G401.6 (cell line): ENCODE data around the gene SHC3.
A peak's percentile ranks its signal among the peaks of the same experiment; 100 is the strongest.
"Not testable (repeated sequence)": the region's sequence is repeated elsewhere in the genome, so short reads cannot be mapped to it uniquely, and the experiment has no call there.

Experiments
- FAIRE-seq: peaks from 2 replicates; lab custom pipeline; 2012; peaks lifted over from hg19 to GRCh38; lab: Jason Lieb, UNC

SHC3 gene

GRCh38 chr9:89177944-89178829, at the start of gene SHC3:
TSS of gene SHC3 (minus strand) at chr9:89178818. CDS start at chr9:89178460, 358 bp downstream.
- FAIRE-seq = no peak

- no peak for FAIRE-seq
Observed at GRCh38 chr9:89225991-89226471, 47.4 kb upstream of the SHC3 start.

GRCh38 chr9:89225587-89225986, 47.0 kb upstream of the SHC3 start:
- no peak for FAIRE-seq

GRCh38 chr9:89225036-89225435, 46.4 kb upstream of the SHC3 start:
- no peak for FAIRE-seq

- FAIRE-seq = no peak
Observed at GRCh38 chr9:89224633-89225032, 46.0 kb upstream of the SHC3 start.

GRCh38 chr9:89223396-89223977, 44.9 kb upstream of the SHC3 start:
- FAIRE-seq = no peak

GRCh38 chr9:89219637-89220036, 41.0 kb upstream of the SHC3 start:
- no peak for FAIRE-seq

GRCh38 chr9:89218040-89218928, 39.7 kb upstream of the SHC3 start:
- no peak for FAIRE-seq

- no peak for FAIRE-seq
Observed at GRCh38 chr9:89215342-89215741, 36.7 kb upstream of the SHC3 start.

GRCh38 chr9:89213396-89213880, 34.8 kb upstream of the SHC3 start:
- FAIRE-seq = no peak

- FAIRE-seq = no peak
Observed at GRCh38 chr9:89212171-89212570, 33.6 kb upstream of the SHC3 start.

GRCh38 chr9:89209311-89209710, 30.7 kb upstream of the SHC3 start:
- not testable (repeated sequence) for FAIRE-seq

- FAIRE-seq = no peak
Observed at GRCh38 chr9:89207026-89207425, 28.4 kb upstream of the SHC3 start.

- FAIRE-seq = no peak
Observed at GRCh38 chr9:89204801-89205200, 26.2 kb upstream of the SHC3 start.

GRCh38 chr9:89195131-89195797, 16.6 kb upstream of the SHC3 start:
- no peak for FAIRE-seq

GRCh38 chr9:89194421-89195130, 16.0 kb upstream of the SHC3 start:
- no peak for FAIRE-seq

- FAIRE-seq = no peak
Observed at GRCh38 chr9:89191004-89191403, 12.4 kb upstream of the SHC3 start.

GRCh38 chr9:89189215-89189614, 10.6 kb upstream of the SHC3 start:
- FAIRE-seq = no peak

- FAIRE-seq = peak; percentile 44
Observed at GRCh38 chr9:89187950-89188349, 9.3 kb upstream of the SHC3 start.

GRCh38 chr9:89187541-89187940, 8.9 kb upstream of the SHC3 start:
- FAIRE-seq = no peak

- no peak for FAIRE-seq
Observed at GRCh38 chr9:89186960-89187359, 8.3 kb upstream of the SHC3 start.
